ENCODE results near the gene KRT6B.
"Not testable (repeated sequence)": the region's sequence is repeated elsewhere in the genome, so short reads cannot be mapped to it uniquely, and the experiment has no call there.

The KRT6B gene

DNA sequence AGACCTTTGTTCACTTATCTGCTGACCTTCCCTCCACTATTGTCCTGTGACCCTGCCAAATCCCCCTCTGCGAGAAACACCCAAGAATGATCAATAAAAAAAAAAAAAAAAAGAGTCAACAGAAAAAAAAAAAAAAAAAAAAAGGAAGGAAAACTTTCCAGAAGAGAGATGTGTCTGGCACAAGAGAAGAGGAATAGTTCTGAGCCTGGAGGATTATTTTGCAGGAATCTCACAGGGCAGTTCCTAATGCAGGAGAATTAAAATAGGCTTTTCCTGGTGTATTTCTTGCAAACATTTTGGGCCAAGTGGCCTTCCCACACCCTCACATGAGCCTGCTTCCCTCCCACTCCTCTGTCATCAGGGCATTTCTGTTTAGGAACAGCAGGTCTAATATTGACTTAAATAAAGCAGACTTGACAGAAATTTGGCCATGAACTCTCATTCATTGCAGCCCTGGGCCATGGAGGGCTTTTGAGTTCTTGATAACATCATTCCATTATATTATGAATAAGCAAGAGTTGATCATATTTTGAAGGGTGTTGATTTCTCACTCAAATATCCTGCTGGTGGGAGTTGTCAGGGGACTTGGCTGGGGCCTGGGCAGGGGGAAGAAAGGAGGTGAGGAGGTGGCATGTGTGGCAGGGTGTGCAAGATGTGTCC, 41.2 kb downstream of the KRT6B start:
- not testable (repeated sequence) for DNase-seq

DNA sequence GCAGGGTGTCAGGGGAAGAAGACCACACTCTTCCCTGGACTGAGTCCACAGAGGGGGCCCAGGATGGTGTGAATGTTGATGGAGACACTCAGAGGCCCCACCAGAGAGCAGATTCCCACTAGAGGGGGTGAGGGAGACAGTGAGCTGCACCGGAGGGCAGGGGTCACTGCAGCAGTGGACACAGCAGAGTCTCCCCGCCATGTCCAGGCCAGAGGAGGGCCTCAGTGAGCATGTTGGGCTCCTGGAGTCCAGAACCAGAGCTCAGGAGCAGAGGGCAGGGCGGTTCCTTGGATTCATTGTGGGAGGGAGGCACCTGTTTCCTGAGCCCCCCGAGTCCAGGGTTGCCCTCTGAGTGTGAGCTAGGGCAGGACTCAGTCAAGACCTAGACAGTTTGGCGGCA, 44.0 kb downstream of the KRT6B start:
- DNase-seq: no peak

GRCh38 chr12:52405922-52406385, 46.0 kb downstream of the KRT6B start, which contains the start of gene KRT82:
Gene KRT82 (minus strand): TSS chr12:52406335. CDS start chr12:52406277, 58 bp downstream.
- no peak for DNase-seq

DNA sequence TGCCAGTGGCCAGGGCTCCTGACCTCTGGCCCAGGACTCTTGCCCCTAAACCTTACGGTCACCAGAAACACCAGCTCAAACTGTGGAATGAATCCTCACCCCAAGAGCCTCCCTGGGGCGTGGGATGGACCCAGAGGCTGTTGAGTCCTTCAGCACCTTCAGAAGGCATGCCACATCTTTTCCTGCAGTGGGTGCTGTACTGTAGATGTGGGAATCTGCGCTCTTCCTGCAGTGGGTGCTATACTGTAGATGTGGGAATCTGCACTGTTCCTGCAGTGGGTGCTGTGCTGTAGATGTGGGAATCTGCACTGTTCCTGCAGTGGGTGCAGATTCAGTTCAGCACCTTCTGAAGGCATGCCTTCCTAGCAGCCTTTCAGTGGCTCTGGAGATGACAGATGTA, 47.0 kb downstream of the KRT6B start:
- DNase-seq: no peak

DNA sequence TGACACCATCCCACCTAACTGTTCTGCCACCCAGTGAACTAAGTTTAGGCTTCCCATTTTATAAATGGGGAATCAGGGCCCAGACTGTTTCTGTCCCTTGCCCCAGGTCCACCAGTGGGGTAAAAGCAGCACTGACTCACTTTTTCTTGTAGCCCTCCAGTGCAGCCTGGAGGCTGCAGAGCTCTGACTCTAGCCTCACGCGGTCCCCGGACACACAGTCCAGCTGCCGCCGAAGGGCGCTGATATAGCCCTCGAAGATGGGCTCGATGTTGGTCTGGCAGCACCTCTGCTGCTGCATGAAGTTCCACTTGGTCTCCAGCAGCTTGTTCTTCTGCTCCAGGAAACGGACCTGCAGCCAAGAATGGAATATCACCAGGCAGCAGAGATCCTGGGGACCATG, 48.4 kb downstream of the KRT6B start:
- DNase-seq: no peak

DNA sequence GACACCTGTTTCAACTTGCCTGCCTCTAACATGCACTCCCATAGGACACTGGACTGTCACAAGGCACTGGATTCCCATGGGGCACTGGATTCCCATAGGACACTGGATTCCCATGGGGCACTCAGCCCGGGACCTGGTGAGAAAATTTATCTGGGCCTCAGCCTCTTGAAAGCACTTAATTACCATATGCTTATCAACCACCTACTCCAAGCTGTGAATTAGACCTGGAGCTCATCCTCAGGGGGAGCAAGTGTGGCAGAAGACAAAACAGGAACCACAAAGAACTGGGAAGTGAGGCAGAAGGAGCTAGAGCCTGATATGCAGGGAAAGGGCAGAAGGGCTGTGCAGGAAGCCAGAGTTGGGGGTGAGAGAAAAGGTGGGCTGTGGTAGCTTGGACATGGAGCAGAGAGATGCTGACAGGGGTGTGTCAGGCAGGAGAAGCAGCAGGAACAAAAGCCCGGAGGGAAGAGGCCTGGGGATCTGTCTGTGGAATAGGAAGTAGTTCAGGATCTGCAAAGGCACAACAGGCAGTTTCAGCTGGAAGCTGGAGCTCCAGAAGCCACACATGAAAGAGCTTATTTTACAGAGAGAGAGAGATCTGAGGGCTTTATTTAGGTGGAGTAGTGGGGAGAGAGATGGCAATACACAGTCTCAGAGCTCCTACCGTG, 48.9 kb downstream of the KRT6B start:
- peak; percentile 2 for DNase-seq

DNA sequence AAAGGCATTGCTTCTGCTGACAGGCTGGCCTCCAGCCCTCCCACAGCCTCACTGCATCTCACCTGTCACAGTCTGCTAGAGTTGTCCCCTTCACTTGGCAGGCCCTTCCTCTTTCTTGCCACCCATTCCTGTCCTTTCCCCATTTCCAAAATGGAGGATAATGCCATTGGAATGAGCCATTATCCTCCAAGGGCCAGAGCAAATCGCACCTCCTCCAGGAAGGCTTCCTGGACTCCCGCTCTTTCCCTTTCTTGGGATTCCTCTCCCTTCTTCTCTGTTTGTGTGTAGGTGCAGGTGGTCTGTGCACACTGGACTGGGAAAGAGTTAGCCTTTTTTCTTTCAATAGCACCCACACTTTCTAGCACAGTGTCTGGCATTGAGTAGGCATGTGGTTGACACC, 49.6 kb downstream of the KRT6B start:
- no peak for DNase-seq

DNA sequence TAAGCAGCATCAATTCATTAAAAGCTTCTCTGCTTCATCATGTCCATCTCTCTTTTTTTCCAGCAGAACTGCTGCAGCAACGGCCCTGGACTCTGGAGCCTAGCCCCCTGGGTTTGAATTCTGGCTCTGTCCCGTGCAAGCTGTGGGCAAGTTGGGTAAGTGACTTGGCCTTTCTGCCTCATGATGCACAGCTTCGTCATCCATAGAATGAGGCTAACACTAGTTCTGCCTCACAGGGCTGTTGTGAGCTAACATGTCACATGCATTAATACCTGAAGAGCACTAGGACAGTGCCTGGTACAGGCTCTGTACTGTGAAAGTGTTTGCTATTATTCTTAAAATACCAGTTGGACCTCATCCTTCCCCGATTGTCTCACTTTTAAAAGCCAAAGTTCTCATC, 50.0 kb downstream of the KRT6B start:
- no peak for DNase-seq

DNA sequence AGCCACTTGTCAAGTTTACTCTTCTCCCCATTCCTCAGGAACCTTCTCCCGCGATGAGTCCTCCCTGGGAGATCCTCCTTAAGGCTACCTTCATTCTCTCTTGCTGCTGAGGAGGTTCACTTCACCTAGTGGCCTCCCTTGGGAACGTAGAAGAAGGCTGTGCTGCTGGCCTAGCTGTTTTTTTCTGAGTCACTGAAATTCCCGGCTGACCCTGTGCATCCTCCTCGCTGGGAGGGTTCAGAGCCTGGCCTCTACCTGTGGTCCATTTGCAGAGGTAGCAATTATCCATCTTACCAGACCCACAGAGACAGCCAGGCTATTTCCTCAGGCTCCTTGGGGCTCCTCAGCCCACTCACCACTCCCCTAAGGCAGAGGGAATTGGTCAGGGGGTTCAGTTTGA, 50.4 kb downstream of the KRT6B start:
- DNase-seq: no peak

DNA sequence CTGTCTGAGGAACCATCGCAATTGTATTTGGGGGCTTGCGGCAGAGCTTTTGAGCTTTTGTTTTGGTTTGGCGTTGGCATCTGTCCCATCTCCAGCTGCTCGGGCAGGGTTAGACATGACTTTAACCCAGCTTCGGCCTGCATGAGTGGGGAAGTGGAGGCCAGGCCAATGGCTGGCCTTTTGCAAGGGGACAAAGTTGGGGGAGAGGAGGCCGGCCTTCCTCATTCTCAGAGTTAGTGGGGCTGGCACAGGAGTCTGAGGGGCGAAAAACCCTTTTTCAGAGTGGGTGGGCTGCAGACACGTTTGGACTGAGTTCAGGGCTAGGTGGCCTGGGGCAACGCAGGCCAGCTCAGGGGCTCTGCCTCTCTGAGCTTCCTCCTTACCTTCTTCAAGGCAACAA, 51.0 kb downstream of the KRT6B start:
- no peak for DNase-seq

- DNase-seq: no peak
Measured at GRCh38 chr12:52399756-52400155, 52.2 kb downstream of the KRT6B start.

DNA sequence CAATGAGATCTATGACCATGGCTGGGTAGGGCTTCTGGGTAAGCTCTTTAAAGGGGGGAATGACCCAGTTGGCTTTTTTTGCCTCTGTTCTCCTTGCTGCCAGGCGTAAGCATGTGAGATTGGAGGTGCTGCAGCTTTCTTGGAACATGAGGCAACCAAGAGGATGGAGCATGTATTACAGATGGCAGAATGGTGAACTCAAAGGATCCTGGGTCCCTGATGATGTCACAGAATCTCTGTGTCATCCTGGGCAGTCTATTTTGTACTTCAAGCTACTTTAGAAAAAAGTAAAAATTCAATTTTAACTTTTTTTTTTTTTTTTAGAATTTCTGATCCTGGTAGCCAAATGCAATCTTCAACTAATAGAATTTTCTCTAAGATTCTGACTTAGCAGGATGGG, 53.8 kb downstream of the KRT6B start:
- no peak for DNase-seq

- DNase-seq: no peak
Measured at GRCh38 chr12:52396656-52397055, 55.3 kb downstream of the KRT6B start.
